Head of caudate nucleus (tissue), 42 donors: ENCODE measurements around the gene OR2B2.
A peak's percentile ranks its signal among the peaks of the same experiment; 100 is the strongest.
"Not testable (repeated sequence)": the region's sequence is repeated elsewhere in the genome, so short reads cannot be mapped to it uniquely, and the experiment has no call there.

ENCODE experiments used
- DNase-seq, 42 donors: peaks; one replicate each; pipeline versions ENCODE4 v3.0.0 to v3.0.0-alpha.2; 2020 to 2021; ENCODE audit warnings: mixed read lengths in 7 of 42
- intact Hi-C: fragments of 100-400 bp; cut with DNase I; formaldehyde crosslinking; loops from one replicate; pipeline ENCODE4 v1.15.0; 2022

OR2B2 gene

DNA sequence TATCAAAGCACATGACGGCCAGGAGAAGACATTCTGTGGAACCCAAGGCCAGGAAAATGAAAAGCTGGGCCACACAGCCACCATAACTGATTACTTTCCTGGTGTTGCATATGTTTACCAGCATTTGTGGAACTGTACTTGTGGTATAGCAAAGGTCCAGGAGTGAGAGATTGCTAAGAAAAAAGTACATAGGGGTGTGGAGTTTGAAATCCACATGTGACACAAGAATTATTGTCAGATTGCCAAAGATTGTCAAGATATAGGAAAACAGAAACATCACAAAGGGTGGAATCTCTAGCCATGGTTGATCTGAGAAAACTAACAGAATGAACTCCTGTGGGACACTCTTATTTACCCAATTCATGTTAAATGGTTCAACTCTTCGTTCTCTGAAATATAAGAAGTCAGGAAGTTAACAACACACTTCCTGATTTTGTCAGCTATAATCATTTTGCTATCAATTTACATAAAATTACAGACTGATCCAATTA is at the start of gene OR2B2:
Gene OR2B2, minus strand, starts transcription at position 441 of the 491 bp plus-strand sequence. Its CDS starts 77 bp downstream, at position 364.
- DNase-seq = no peak
- intact Hi-C loops = no loop called here

DNA sequence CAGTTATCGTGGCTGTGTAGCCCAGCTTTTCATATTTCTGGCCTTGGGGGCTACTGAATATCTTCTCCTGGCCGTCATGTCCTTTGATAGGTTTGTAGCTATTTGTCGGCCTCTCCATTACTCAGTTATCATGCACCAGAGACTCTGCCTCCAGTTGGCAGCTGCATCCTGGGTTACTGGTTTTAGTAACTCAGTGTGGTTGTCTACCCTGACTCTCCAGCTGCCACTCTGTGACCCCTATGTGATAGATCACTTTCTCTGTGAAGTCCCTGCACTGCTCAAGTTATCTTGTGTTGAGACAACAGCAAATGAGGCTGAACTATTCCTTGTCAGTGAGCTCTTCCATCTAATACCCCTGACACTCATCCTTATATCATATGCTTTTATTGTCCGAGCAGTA is 45.3 kb upstream of the OR2B2 start:
- DNase-seq = no peak
- intact Hi-C loops = no loop called here

DNA sequence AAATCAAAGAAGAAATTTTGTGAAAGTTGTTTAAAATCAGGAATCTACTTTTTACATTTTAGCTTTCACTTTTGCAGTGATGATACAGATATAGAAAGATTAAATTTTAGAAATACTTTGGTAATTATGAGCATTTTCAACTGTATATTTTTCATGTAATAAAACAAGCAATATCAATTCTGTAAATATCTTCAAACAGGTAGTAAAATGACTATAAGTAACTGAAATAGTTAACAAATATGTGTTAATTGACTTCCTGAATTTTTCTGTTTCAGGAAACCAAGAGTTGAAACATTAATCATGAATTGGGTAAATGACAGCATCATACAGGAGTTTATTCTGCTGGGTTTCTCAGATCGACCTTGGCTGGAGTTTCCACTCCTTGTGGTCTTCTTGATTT is 44.7 kb upstream of the OR2B2 start, which contains the start of gene OR2B6:
Gene OR2B6, plus strand, starts transcription at position 301 of the 400 bp plus-strand sequence. Its CDS starts 0 bp downstream, at position 301.
- no peak for DNase-seq
- intact Hi-C loops = no loop called here

DNA sequence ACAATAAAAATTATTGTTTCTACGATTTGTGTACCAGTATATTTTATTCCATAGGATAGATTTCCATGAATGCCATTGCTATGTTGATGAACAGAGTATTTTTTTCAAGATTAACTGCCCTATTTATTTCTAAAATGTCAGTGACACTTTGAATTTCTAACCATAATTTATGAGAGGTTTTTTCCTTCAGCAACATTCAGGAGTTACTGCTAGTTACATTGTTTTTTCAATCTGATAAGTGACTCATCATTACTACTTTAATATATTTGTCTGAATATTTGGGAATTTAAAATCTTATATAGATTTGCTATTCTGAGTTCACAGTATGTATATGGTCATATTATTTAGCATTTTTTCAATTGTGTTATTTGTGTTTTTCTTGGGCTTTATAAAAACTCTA is 38.8 kb upstream of the OR2B2 start:
- intact Hi-C loops = no loop called here

DNA sequence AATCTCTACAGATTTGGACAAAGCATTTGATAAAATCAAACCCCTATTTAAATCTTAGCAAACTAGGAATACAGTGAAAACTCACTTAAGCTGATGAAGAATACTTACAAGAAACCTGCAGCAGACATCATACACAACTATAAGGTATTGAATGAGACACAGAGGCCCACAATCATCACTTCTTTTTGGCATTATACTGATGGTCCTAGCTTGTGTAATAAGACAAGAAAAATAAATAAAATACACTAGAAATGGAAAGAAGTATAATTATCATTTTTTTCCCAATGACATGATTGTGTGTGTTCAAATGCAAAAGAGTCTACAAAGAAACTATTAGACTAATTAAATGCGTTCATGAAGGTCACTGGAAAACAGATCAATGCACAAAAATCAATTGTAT is 36.0 kb upstream of the OR2B2 start:
- DNase-seq = no peak
- intact Hi-C loops = no loop called here

More for the DNA sequence above, 38.8 kb upstream of the OR2B2 start:
- DNase-seq = no peak

DNA sequence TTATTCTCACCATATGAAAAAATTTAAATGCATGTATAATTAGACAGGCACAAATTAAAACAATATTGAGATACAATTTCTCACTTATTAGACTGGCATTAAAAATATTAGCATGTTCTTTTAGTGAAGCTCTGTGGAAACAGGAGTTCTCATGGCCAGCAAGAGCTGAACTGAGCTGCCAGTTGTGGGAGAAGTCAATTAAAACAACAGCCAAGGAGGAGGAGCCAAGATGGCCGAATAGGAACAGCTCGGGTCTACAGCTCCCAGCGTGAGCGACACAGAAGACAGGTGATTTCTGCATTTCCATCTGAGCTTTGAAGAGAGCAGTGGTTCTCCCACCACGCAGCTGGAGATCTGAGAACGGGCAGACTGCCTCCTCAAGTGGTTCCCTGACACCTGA is 30.9 kb upstream of the OR2B2 start:
- intact Hi-C loops, DNase-seq: not testable (repeated sequence)

DNA sequence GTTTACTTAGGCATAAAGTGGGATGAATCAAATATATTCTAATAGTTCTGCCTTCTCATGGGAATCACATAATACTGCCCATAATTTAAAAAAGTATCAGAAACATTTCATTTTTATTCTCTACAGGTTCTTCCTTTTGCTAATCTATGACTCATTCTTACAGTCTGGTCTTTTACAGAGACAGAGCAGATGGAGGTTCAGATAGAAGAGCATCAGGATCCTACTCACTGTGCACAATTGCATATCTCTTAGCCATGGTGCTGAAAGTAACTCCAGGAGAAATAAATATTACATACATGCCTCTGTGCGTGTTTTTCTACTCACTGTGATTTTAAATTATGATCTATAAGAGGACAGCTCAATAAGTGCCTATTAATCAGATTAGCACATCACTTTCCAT is 28.6 kb upstream of the OR2B2 start:
- intact Hi-C loops = no loop called here
- no peak for DNase-seq

DNA sequence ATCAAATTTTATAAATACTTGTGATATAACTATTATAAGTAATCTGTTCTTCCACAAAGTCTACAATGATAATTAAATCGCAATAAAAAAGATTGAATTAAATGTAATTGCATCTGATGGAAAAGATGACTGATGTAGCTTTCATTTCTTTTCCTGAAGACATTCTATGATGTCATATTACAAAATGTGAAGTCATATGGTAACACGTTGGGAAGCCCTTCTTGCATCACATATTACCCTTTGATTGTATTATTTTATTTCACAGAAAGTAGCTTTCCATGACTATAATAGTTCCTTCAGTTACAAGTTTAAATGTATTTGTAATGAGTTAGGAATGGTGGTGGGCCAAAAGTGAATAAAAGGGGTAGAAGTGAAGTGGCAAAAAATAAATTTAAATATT is 19.0 kb upstream of the OR2B2 start:
- DNase-seq = no peak
- intact Hi-C loops = no loop called here

DNA sequence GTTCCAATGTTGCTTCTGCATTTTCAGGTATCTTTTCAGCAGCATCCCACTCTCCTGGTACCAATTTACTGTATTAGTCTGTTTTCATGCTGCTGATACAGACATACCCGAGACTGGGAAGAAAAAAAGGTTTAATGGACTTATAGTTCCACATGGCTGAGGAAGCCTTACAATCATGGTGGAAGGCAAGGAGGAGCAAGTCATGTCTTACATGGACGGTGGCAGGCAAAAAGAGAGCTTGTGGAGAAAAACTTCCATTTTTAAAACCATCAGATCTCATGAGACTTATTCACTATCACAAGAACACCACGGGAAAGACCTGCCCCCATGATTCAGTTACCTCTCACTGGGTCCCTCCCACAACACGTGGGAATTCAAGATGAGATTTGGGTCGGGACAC is 17.7 kb upstream of the OR2B2 start:
- DNase-seq, intact Hi-C loops: not testable (repeated sequence)

DNA sequence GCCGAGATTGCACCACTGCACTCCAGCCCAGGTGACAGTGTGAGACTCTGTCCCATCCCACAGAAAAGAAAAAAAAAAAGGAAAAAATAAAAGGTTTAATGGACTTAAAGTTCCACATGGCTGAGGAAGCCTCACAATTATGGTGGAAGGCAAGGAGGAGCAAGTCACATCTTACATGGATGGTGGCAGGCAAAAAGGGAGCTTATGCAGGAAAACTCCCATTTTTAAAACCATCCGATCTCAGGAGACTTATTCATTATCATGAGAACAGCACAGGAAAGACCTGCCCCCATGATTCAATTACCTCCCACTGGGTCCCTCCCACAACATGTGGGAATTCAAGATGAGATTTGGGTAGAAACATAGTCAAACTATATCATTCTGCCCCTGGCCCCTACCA is 15.8 kb upstream of the OR2B2 start:
- intact Hi-C loops, DNase-seq: not testable (repeated sequence)

DNA sequence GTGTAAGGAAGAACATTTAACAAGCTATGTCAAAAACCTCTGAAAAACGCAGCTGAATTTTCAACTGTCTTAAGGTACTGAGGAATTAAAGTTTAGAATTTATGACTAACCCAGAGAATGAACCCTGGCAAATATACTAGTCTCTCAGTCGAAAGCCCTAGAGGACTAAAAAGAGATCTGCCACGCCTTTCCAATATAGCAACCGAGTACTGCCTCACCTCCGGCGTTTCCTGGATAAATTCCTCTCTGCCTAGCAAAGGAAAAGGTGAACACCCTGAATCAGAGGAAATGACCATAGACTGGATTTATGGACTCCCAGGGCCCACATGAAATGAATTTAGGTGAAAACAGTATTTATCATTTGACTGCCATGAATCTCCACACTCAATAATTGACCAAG is 12.0 kb upstream of the OR2B2 start:
- intact Hi-C loops = no loop called here
- DNase-seq = no peak

DNA sequence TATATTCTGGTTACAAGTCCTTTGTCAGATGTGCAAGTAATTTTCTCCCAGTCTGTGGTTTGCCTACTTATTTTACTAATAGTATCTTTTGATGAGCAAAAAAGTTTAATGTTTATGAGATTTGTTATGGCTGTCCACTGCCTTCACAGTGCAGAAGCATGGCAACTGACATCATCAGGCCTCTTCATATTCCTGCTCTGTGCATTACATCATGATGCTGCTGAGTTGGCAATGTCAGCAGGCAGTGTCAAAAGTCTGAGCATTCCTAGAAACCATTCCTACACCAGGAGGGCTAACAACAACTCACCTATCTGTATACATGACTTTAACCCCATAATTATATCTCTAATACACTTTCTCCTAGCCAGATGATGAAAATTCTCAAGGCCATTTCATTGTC is 10.8 kb upstream of the OR2B2 start:
- intact Hi-C loops = no loop called here
- DNase-seq = no peak

DNA sequence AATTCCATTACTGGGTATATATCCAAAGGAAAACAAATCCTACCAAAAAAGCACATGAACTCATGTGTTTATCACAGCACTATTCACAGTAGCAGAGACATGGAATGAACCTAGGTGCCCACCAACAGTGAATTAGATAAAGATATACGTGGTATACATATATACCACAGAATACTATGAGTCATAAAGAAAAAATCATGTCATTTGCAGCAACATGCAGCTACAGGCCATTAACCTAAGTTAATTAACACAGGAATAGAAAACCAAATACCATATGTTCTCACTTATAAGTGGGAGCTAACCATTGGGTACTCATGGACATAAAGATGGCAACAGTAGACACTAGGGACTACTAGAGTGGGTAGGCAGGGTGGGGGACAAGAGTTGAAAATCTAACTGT is 4.2 kb downstream of the OR2B2 start:
- no peak for DNase-seq
- intact Hi-C loops = no loop called here

DNA sequence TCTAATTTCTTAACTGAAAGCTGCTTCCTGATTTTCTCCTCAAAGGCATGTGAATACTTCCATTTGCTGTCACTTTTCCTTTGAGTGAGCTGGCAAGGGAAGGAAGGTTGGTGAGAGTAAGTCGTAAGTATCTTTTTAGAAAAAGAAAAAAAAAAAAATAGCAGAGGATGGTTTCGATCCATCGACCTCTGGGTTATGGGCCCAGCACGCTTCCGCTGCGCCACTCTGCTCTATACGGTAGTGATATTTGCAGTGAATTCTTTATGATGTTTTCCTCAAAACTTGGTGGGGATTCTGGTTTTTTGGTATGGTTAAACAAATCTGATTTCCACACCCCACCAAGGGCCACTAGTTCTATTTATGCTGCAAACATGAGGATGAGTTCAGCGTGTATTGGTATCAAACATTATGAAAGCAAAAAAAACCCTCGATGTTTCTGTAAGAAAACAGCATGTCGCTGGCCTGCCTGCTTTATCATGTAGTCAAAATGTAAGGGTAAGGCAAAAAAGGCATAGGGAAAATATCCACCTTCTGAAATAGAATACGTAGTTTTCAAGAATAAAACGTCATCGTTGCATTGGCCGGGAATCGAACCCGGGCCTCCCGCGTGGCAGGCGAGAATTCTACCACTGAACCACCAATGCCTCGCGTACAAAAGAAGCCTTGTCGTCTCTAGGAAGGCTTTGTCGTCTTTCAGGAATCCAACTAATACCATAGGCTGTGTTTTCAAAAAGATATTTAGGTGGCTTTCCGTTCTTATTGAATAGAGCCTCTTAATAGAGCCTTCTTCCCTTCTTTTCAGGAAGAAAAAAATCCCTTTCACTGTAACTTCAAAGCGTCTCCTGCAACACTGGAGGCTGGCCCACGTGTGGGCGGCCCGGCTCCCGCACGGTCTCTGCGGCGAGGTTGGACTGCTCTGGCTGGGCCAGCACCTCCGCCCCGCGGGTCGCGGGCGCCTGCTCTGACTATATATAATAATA is 9.6 kb downstream of the OR2B2 start:
- intact Hi-C loops = loop anchor here (5.0 kb wide), 1 partner anchor 725 kb away; no protein-coding TSS in a partner anchor
- peak; percentile 67 to 97 (median 90) for DNase-seq

DNA sequence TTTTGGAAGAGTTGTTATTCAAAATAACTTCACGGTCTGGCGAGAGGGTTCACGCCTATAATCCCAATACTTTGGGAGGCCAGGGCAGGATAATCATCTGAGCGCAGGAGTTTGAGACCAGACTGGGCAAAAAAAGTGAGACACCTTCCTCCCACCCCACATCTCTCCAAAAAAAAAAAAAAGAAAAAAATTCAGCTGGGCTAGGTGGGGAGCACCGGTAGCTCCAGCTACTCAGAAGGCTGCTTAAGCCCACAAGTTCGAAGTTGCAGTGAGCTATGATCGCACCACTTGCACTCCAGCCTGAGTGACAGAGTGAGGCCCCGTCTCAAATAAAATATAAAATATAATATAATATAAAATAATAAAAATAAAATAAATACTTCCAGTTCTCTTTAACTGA is 10.4 kb downstream of the OR2B2 start:
- intact Hi-C loops = loop anchor here (5.0 kb wide), 1 partner anchor 724 kb away; no protein-coding TSS in a partner anchor
- DNase-seq = peak in 1 of 42 donors; percentile 7

DNA sequence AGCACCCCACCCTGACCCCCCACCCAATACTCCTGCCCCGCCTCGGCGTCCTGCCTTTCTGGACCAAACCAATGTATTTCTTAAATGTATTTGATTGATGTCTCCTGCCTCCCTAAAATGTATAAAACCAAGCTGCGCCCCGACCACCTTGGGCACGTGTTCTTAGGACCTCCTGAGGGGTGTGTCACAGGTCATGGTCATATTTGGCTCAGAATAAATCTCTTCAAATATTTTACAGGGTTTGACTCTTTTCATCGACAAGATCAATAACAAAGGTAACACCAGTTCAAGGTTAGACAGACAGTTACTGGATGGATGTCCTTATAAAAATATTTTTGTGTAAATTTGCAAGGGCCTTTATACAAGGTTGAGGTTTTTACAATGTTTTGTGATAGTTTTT is 12.0 kb downstream of the OR2B2 start:
- DNase-seq = not testable (repeated sequence)
- intact Hi-C loops = loop anchor here (5.0 kb wide), 1 partner anchor 723 kb away; no protein-coding TSS in a partner anchor

DNA sequence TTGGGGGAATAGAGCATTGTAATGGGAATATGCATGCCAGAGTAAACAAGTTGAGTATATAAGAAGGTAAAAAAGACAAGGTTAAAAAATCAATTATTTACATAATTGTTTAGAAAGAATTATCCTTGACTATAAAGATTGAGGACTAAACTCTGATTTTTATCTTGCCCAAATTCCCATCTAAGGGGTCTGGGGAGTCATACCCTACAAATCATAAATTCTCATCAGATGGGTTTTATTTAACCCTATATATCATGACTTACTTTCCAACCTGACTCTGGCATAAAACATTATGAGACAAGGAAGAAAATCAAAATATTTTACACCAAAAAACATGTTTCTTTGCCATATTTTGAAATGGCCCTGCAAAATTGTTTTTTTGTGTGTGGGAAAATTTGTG is 12.7 kb downstream of the OR2B2 start:
- intact Hi-C loops = loop anchor here (10.0 kb wide), 1 partner anchor 85 kb away; a partner anchor contains a TSS
- no peak for DNase-seq

DNA sequence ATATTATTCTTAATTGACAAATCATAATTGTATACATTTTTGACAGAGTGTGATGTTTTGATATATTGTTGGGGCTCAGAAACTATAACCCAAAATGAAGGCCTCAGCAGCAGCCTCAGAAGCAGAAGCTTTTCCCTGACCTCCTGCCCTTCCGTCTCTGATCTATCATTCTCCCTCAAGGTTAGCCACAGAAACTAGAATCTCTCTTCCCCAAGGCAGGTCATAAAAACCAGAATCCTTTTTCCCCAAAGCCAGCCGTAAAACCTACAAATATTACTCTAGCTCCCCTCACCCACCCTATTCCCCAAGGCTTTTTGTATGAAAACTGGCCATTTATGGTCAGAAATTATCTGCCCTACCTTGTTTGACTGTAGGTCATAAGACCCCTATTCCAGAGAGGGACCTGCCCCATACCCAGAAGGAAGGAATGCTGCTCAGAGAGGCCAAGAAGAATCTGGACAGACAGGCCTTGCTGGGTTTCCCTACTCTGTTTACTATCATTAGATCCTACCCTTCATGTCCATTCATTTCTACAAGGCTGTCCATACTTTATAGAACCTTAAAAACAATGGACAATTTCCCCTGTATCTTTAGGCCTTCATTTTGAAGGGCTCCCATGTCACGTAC is 14.5 kb downstream of the OR2B2 start:
- intact Hi-C loops = loop anchor here (10.0 kb wide), 1 partner anchor 83 kb away; a partner anchor contains a TSS
- no peak for DNase-seq

DNA sequence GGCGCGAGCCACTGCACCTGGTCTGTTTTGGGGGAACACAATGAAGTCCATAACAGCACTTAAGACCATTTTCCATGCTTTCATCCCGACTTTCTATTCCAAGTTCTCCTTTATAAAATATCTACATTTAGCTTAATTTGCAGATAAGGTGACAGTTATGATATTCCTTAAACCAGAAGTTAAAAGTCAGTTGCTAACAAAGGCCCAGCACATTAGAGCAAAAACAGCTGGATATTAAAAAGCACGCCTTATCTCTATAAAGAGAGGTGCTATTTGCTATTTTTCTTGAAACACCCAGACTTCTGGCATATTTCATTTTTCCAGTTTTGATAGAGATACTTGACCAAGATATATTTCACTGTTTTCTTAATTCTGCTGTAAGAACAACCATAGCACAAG is 15.8 kb downstream of the OR2B2 start:
- intact Hi-C loops = loop anchor here (10.0 kb wide), 1 partner anchor 82 kb away; a partner anchor contains a TSS
- DNase-seq = no peak
